Measurements from ENCODE around the gene ZSCAN2.

GRCh38 chr15:84647726-84648125, 46.9 kb downstream of the ZSCAN2 start:
- no peak for TF ChIP-seq CTCF (IDR thresholded peaks at IDR 0.05)
- TF ChIP-seq ZFX (IDR thresholded peaks at IDR 0.05; ENCODE audit: borderline replicate concordance) = no peak
